Liver (tissue), 3 donors: ENCODE results near the gene TBC1D16.

Experiments used
- ATF3 ChIP-seq: IDR thresholded peaks from 2 replicates; pipeline ENCODE4 v1.6.1; 2016; ENCODE audit warnings: antibody characterized with exemption
- CTCF ChIP-seq: fragments of 150-350 bp; IDR thresholded peaks from 2 replicates; pipeline ENCODE4 v1.5.1; 2017; ENCODE audit warnings: improper control_type of control experiment, low read depth, low read length; ENCODE audit not compliant: missing input control
- GABPA ChIP-seq, 2 donors: IDR thresholded peaks in 1 of 2; conservative IDR thresholded peaks in 1 of 2; 2 replicates each; pipeline ENCODE4 v1.6.1; 2016; ENCODE audit warnings: antibody characterized with exemption in 2 of 2, mild to moderate bottlenecking in 1 of 2, moderate library complexity in 1 of 2
- HNF4A ChIP-seq, 2 donors: conservative IDR thresholded peaks; 2 replicates each; pipeline ENCODE4 v1.6.1; 2016; ENCODE audit warnings: antibody characterized with exemption in 2 of 2, mild to moderate bottlenecking in 2 of 2
- JUND ChIP-seq, 2 donors: IDR thresholded peaks; 2 replicates each; pipeline ENCODE4 v1.6.1; 2016; ENCODE audit warnings: antibody characterized with exemption in 2 of 2
- MAX ChIP-seq: IDR thresholded peaks from 2 replicates; pipeline ENCODE4 v1.6.1; 2016; ENCODE audit warnings: antibody characterized with exemption
- RAD21 ChIP-seq, 2 donors: IDR thresholded peaks; 2 replicates each; pipeline ENCODE4 v1.6.1; 2016; ENCODE audit warnings: antibody characterized with exemption in 2 of 2, mild to moderate bottlenecking in 2 of 2
- REST ChIP-seq: IDR thresholded peaks from 2 replicates; pipeline ENCODE4 v1.6.1; 2016; ENCODE audit warnings: antibody characterized with exemption, mild to moderate bottlenecking
- RXRA ChIP-seq, 2 donors: IDR thresholded peaks; 2 replicates each; pipeline ENCODE4 v1.6.1; 2017 to 2018; ENCODE audit warnings: antibody characterized with exemption in 2 of 2, mild to moderate bottlenecking in 1 of 2
- TAF1 ChIP-seq: conservative IDR thresholded peaks from 2 replicates; pipeline ENCODE4 v1.6.1; 2016; ENCODE audit warnings: antibody characterized with exemption, mild to moderate bottlenecking
- YY1 ChIP-seq: IDR thresholded peaks from 2 replicates; pipeline ENCODE4 v1.6.1; 2016; ENCODE audit warnings: antibody characterized with exemption, mild to moderate bottlenecking
- ZBTB33 ChIP-seq: IDR thresholded peaks from 2 replicates; pipeline ENCODE4 v1.6.1; 2016; ENCODE audit warnings: antibody characterized with exemption
- donor health status: healthy.
- donor health status: healthy.

GRCh38 chr17:79997011-79997660 is 38.5 kb downstream of the TBC1D16 start:
- TF ChIP-seq CTCF (no peak), GABPA (IDR thresholded peaks at IDR 0.05 in 1 of 2, conservative IDR thresholded peaks at IDR 0.05 in 1 of 2) (no peak), ZBTB33 (no peak), HNF4A (conservative IDR thresholded peaks at IDR 0.05) (no peak), REST (no peak), TAF1 (no peak), MAX (no peak), RAD21 (IDR thresholded peaks at IDR 0.05) (no peak), YY1 (no peak), RXRA (IDR thresholded peaks at IDR 0.05) (no peak), ATF3 (no peak), JUND (IDR thresholded peaks at IDR 0.05) (no peak)
